Activated naive CD8-positive, alpha-beta T cell treated with anti-CD3 and anti-CD28 coated beads, Interleukin-2, amount 50 U/mL, for 24 hours (primary cell): ENCODE measurements around the gene PTPA.

Experiments
- ATAC-seq: fragments of 150-1000 bp; cut with Tn5 transposase; one replicate; pipeline ENCODE4 v1.10.0; 2021
- DNase-seq: peaks from one replicate; pipeline ENCODE4 v3.0.0; 2021
- H3K27ac Mint-ChIP-seq: one replicate; pipeline ENCODE4 v1.8.0; 2021; ENCODE audit warnings: mild to moderate bottlenecking, mixed read lengths
- H3K27me3 Mint-ChIP-seq: one replicate; pipeline ENCODE4 v1.8.0; 2021; ENCODE audit warnings: mixed read lengths
- H3K36me3 Mint-ChIP-seq: one replicate; pipeline ENCODE4 v1.8.0; 2021; ENCODE audit warnings: low read depth, mixed read lengths
- H3K4me1 Mint-ChIP-seq: one replicate; pipeline ENCODE4 v1.8.0; 2021; ENCODE audit warnings: mixed read lengths
- H3K4me3 Mint-ChIP-seq: one replicate; pipeline ENCODE4 v1.8.0; 2021; ENCODE audit warnings: mild to moderate bottlenecking, moderate library complexity, mixed read lengths
- H3K9me3 Mint-ChIP-seq: one replicate; pipeline ENCODE4 v1.8.0; 2021; ENCODE audit warnings: mixed read lengths

PTPA gene

DNA sequence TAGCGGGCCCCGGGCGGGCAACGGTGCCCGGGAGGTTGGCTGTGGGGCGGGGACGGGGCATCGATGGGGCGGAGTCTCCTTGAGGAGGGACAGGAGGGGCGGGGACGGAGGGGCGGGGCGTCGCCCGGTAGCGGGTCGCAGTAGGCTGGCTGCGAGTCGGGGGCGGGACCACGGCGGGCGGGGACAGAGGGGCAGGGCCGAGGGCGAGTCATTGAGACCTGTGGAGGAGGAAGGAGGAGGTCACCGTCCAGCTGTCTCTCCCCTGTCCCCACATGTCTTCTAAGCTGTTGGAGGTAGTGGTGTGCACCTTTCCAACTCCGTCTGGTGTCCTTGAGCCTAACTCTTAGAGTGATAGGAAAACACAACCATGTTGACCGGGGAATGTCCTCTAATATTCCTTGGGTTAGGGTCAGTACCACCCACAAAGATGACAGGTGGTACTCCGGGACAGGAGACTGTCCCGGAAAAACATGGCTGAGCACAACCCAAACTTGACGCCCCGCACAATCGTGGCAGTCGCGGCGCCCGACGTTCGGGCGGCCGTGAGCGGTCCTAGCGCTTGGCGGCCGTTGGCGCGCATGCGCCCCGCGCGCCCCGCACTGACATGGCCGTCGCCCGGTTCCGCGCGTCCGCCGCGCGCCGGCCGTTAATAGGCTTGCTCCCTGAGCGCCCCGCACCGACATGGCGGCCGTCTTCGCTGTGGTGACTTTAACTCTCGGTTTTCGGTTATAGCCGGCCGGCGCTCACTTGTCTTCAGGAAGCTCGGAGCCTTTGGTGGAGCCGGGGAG is at the start of gene PTPA, which contains the start of gene CRAT:
Gene PTPA (plus strand): TSS at position 676 of the 788 bp plus-strand sequence. CDS start 186 bp downstream, outside the sequence.
Gene CRAT (minus strand): TSS at position 54 of the 788 bp plus-strand sequence. CDS start 284 bp downstream, outside the sequence.
- Mint-ChIP-seq H3K4me3 (peak within 1 kb of the TSS; percentile 89), H3K9me3 (no peaks in the 10 kb centered on the region), H3K4me1 (peaks cover 38% of the 10 kb centered on the region), H3K27ac (peak within 1 kb of the TSS; percentile 93), H3K36me3 (no peaks in the 10 kb centered on the region), H3K27me3 (no peaks in the 10 kb centered on the region)
- peak; percentile 88 for ATAC-seq
- peak; percentile 98 for DNase-seq

DNA sequence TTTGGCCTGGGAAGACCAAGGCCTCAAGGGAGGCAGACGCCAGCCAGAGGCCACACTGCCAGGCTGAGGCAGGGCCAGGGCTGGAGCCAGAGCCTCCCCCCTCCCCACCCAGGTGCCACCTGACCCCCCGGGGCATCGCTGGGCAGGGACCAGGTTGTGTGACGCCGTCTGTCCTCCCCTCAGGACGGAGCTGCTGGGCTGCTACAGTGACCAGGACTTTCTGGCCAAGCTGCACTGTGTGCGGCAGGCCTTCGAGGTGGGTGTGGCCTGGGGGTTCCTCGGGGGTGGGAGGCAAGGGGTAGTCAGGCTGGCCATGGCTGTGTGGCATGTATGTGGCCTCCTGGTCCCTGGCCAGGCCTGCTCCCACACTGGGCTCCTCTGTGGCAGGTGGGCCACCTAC is 48.2 kb upstream of the PTPA start:
- no peak for ATAC-seq
- H3K4me3 Mint-ChIP-seq = no peak overlapping the region
- H3K27me3 Mint-ChIP-seq = no peaks in the 10 kb centered on the region
- no peak for DNase-seq
- no peak overlapping the region for H3K27ac Mint-ChIP-seq
- peaks cover under 1% of the 10 kb centered on the region for H3K4me1 Mint-ChIP-seq
- no peaks in the 10 kb centered on the region for H3K9me3 Mint-ChIP-seq
- peaks cover 8% of the 10 kb centered on the region for H3K36me3 Mint-ChIP-seq

DNA sequence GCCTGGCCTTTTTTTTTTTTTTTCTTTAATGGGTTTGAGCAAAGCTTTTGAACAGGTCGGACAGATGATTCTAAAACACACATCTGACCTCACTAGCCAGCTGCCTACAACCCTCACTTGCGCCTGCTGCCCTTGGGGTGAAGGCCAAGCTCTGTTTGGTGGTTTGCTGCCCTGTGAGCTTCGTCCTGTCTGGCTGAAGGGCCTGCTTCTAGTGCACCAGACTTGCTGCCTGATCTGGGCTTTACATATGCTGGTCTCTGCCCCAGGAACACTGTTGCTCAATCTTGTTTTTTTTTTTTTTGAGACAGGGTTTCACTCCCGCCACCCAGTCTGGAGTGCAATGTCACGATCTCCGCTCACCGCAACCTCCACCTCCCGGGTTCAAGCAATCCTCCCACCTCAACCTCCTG is 46.7 kb upstream of the PTPA start:
- H3K9me3 Mint-ChIP-seq = no peaks in the 10 kb centered on the region
- no peaks in the 10 kb centered on the region for H3K27me3 Mint-ChIP-seq
- no peak overlapping the region for H3K27ac Mint-ChIP-seq
- peaks cover 14% of the 10 kb centered on the region for H3K4me1 Mint-ChIP-seq
- H3K4me3 Mint-ChIP-seq = no peak overlapping the region
- peaks cover 13% of the 10 kb centered on the region for H3K36me3 Mint-ChIP-seq
- DNase-seq (no peak), ATAC-seq (no peak)

DNA sequence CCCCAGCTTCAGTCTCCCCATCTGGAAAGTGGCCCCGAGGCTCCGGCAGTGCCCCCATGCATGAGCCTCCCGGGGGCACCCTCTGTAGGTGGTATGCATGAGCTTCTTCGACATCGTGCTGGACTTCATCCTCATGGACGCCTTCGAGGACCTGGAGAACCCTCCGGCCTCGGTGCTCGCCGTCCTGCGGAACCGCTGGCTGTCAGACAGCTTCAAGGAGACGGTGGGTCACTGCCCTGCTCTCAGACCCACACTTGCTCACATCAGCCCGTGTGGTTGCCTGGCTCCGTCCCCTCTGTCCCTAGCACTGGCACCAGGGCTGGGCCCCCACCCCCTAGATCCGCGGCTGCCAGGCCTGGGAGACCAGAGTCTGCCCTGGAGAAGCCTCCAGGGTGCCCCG is 43.1 kb upstream of the PTPA start:
- Mint-ChIP-seq H3K27me3 (no peaks in the 10 kb centered on the region), H3K4me3 (peak overlapping the region; percentile 60), H3K4me1 (peaks cover 26% of the 10 kb centered on the region), H3K9me3 (no peaks in the 10 kb centered on the region), H3K27ac (peak overlapping the region; percentile 86), H3K36me3 (peaks cover 13% of the 10 kb centered on the region)
- ATAC-seq = no peak
- no peak for DNase-seq

DNA sequence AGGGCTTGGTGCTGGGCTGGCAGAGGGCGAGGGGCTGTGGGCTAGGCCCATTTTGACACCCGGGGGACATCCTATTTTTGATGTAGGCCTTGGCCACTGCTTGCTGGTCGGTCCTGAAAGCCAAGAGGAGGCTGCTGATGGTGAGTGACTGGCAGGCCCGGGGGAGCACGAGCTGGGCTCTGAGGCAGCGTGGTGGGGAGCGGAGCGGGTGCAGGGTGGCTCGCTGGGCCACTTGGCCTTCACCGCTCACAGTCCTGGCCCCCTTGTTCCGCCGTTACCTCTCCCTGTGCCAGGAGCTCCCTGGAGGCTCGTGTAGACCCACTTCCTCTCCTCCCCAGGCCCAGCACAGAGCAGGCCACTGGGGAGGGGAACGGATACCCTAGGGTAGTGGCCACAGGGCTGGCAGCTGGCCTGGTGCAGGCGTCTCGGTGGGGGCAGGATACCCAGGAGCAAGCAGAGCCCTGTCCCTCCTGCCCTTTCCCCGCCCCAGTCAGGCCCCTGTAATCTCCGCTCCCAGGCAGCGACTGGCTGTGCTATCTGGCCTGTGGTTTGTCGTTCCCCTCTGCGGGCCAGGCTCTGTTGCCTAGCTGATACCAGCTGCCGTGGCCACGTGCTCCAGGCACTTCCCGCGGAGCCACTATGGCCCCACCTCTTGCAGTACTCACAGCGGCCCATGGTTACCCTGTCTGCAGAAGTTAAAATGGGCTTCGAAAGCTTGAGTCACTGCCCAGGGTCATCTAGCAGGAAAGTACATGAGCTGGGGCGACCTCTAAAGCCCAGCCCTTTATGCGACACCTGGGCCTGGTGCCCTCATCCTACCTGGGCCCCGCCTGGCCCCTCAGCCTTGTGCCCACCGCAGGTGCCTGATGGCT is 42.0 kb upstream of the PTPA start:
- peaks cover 11% of the 10 kb centered on the region for H3K36me3 Mint-ChIP-seq
- DNase-seq (peak; percentile 64), ATAC-seq (peak; percentile 84)
- H3K9me3 Mint-ChIP-seq = no peaks in the 10 kb centered on the region
- no peaks in the 10 kb centered on the region for H3K27me3 Mint-ChIP-seq
- H3K4me3 Mint-ChIP-seq = peak overlapping the region; percentile 60
- peak overlapping the region; percentile 86 for H3K27ac Mint-ChIP-seq
- H3K4me1 Mint-ChIP-seq = peaks cover 30% of the 10 kb centered on the region

DNA sequence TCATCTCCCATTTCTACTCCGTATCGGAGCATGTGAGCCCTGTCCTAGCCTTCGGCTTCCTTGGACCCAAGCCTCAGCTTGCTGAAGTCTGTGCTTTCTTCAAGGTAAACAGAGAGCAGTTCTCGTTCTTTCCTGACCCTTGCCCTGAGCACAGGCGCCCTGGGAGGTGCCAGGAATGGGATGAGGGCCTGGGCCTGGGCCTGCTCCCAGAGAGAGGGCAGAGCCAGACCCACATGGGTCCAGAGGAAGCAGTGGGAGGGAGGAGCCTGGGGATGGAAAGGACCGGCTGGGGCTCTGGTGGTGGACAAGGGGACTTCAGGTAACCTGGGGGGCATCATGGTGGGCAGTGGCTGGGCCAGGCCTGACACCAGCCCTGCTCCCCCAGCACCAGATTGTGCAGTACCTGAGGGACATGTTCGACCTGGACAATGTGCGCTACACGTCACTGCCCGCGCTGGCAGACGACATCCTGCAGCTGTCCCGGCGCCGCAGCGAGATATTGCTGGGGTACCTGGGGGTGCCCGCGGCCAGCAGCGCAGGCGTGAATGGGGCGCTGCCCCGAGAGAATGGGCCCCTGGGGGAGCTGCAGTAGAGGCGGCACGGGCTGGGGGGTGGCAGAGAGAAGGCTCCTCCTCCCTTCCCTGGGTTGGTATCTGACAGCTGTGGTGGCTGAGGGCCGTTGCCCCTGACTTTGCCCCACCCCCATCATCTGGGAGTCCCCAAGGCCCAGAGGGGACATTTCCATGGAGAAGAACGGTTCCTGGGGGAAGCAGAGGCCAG is 41.2 kb upstream of the PTPA start:
- Mint-ChIP-seq H3K4me1 (peaks cover 30% of the 10 kb centered on the region), H3K27ac (no peak overlapping the region), H3K27me3 (no peaks in the 10 kb centered on the region), H3K36me3 (peaks cover 9% of the 10 kb centered on the region), H3K4me3 (no peak overlapping the region), H3K9me3 (no peaks in the 10 kb centered on the region)
- ATAC-seq (no peak), DNase-seq (no peak)

DNA sequence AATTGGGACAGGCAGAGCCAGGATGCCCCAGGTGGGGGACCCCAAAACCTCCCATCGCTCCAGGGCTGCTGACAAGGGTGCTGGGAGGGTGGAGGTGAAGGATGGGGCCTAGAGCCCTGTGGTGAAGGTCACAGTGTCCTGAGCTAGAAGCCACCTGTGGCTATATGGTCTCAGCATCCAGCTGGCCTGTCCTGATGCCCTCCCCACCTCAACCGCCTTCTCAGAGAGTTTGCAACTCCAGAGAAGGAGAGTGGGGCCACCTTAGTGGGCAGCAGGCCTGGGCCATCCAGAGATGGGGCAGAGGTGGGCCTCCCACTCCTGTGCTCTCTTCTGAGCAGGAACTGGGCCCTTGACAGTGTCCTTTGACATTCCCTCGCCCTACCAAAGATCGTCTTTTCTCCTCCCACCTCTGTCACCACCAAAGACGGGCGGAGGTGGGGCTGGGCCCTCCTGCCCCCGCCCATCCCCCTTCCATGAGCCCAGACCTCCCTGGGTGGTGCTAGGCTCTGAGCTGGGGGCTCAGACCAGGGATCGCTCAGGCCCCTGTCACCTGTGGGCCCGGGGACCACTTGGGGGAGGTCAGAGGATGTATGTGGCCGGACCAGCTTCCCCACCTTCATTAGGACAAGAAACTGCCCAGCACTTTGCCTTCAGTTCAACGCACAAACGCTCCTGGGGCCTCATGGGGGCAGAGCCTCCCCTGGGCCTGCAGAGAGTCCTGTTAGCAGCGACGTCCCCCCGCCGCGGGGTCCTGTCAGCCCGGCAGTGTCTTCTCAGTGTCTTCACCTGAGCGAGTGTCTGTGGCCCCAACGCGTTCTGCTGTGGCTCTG is 40.3 kb upstream of the PTPA start:
- DNase-seq (no peak), ATAC-seq (no peak)
- no peak overlapping the region for H3K4me3 Mint-ChIP-seq
- H3K9me3 Mint-ChIP-seq = no peaks in the 10 kb centered on the region
- H3K4me1 Mint-ChIP-seq = peaks cover 30% of the 10 kb centered on the region
- H3K36me3 Mint-ChIP-seq = peaks cover 5% of the 10 kb centered on the region
- no peak overlapping the region for H3K27ac Mint-ChIP-seq
- no peaks in the 10 kb centered on the region for H3K27me3 Mint-ChIP-seq

DNA sequence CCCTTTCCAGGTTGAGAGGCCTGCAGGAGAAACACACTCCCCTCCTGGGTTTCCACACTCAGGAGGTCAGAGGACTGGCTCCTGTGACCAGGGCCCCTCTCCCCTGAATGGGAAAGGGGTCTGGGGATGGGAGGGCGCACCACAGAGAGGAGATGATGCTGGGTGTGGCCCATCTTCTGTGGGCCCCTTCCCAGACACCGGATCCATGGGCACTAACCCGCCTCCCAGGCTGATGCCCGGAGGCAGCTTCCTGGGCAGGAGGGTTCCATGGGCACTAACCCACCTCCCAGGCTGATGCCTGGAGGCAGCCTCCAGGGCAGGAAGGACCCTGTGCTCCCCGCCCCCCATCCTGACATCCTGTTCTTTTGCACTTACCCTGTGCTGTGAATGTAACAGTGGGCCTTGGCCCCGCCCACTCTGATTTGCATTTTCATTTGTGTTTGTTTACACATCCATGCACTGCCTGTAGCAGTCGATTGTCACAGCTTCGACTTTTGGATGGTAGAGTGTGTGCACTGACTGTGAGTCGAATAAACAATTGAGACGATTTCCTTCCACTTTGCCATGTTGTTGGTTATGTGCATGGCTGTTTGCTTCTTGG is 39.6 kb upstream of the PTPA start:
- peak; percentile 12 for DNase-seq
- no peaks in the 10 kb centered on the region for H3K9me3 Mint-ChIP-seq
- H3K27ac Mint-ChIP-seq = no peak overlapping the region
- peaks cover 5% of the 10 kb centered on the region for H3K36me3 Mint-ChIP-seq
- no peak for ATAC-seq
- no peak overlapping the region for H3K4me3 Mint-ChIP-seq
- peaks cover 30% of the 10 kb centered on the region for H3K4me1 Mint-ChIP-seq
- no peaks in the 10 kb centered on the region for H3K27me3 Mint-ChIP-seq

DNA sequence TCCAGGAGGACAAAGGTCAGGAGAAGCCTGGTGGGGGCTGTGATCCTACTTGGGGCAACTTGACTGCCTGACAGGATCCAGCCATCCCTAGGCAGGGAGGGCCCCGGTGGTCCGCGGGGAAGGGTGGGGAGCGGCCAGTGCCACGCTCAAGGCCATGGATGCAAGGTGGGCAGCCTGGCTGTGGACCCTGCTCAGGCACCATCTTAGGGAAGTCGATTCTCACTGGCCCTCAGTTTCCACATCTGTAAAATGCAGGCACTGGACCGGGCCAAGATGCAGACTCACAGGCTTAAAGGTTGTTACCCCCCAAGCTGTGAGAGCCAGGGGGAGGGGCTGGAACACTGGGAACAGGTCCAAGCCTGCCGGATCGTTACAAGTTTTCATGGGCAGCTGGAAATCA is 39.0 kb upstream of the PTPA start:
- no peaks in the 10 kb centered on the region for H3K9me3 Mint-ChIP-seq
- H3K36me3 Mint-ChIP-seq = peaks cover 5% of the 10 kb centered on the region
- no peak overlapping the region for H3K4me3 Mint-ChIP-seq
- no peak for ATAC-seq
- H3K27me3 Mint-ChIP-seq = no peaks in the 10 kb centered on the region
- no peak for DNase-seq
- H3K4me1 Mint-ChIP-seq = peaks cover 30% of the 10 kb centered on the region
- H3K27ac Mint-ChIP-seq = no peak overlapping the region

DNA sequence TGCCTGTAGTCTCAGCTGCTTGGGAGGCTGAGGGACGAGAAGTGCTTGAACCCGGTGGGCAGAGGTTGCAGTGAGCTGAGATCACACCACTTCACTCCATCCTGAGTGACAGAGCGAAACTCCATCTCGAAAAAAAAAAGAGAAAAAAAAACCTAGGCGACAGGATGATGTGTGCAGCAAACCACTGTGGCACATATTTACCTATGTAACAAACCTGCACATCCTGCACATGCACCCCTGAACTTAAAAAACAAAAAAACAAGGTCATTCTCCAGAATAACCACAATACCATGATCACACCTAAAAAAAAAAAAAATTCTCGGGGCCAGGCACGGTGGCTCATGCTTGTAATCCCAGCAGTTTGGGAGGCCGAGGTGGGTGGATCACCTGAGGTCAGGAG is 37.8 kb upstream of the PTPA start:
- ATAC-seq = no peak
- H3K27ac Mint-ChIP-seq = no peak overlapping the region
- H3K4me3 Mint-ChIP-seq = no peak overlapping the region

DNA sequence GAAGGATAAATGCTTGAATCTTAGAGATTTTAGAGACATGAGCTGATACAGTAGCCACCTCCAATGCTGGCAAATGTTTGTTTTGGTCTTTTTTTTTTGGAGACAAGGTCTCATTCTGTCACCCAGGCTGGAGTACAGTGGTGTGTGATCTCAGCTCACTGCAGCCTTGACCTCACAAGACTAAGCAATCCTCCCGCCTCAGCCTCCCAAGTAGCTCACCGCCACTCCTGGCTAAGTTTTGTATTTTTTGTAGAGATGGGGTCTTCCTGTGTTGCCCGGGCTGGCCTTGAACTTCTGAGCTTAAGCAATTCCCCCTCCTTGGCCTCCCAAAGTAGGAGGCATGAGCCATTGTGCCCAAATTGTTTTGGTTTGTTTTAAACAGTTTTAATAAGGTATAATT is 37.1 kb upstream of the PTPA start:
- Mint-ChIP-seq H3K36me3 (no peaks in the 10 kb centered on the region), H3K4me3 (no peak overlapping the region), H3K9me3 (no peaks in the 10 kb centered on the region), H3K27ac (no peak overlapping the region), H3K27me3 (no peaks in the 10 kb centered on the region), H3K4me1 (peaks cover 20% of the 10 kb centered on the region)
- DNase-seq (no peak), ATAC-seq (no peak)

More for the DNA sequence above, 37.8 kb upstream of the PTPA start:
- Mint-ChIP-seq H3K27me3 (no peaks in the 10 kb centered on the region), H3K36me3 (peaks cover 4% of the 10 kb centered on the region), H3K9me3 (no peaks in the 10 kb centered on the region), H3K4me1 (peaks cover 26% of the 10 kb centered on the region)
- no peak for DNase-seq

DNA sequence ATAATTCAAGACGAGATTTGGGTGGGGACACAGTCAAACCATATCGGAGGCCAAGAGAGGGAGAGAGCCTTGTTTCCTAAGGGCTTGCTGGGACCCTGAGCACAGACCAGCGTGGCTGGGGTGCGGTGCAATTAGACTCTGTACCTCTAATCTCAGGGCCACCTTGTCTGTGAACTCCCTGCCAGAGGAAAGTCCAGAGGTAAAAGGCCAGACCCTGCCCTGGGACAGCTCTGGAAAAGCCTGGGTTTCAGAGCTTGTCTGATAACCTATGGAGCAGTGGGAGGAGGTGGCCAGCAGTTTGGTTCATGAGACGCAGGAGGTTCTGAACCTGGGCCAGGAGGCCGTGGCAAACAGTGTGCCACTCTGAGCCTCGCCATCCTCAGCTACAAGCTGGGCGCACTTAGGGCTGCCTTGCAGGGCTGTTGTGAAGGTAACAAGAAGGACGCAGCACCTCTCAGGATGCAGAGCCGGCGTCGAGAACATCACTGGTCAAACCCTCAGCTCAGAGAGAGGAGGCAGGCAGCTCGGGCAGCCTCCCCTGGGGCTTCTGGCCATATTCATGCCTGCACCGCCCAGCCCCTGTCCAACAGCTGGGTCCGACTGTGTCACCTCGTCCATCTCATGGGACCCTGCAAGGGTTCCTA is 35.1 kb upstream of the PTPA start:
- Mint-ChIP-seq H3K27me3 (peaks cover 3% of the 10 kb centered on the region), H3K36me3 (peaks cover 4% of the 10 kb centered on the region), H3K4me1 (peaks cover 22% of the 10 kb centered on the region), H3K27ac (no peak overlapping the region), H3K9me3 (no peaks in the 10 kb centered on the region), H3K4me3 (no peak overlapping the region)
- DNase-seq (no peak), ATAC-seq (no peak)

DNA sequence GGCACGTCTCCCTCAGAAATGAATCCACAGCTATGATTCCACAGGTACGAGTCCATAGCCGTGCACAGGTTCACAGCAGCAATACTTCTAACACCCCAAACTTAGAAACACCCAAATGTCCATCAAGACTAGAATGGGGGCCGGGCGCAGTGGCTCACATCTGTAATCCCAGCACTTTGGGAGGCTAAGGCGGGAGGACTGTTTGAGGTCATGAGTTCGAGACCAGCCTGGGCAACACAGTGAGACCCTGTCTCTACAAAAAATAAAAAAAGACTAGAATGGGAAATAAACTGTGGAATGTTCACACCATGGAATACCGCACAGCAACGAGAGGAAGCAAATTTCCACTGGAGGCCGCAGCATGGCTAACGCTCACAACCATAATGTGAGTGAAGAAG is 34.6 kb upstream of the PTPA start:
- peaks cover 3% of the 10 kb centered on the region for H3K27me3 Mint-ChIP-seq
- DNase-seq (no peak), ATAC-seq (no peak)
- H3K9me3 Mint-ChIP-seq = no peaks in the 10 kb centered on the region
- peaks cover 4% of the 10 kb centered on the region for H3K36me3 Mint-ChIP-seq
- no peak overlapping the region for H3K4me3 Mint-ChIP-seq
- no peak overlapping the region for H3K27ac Mint-ChIP-seq
- H3K4me1 Mint-ChIP-seq = peaks cover 24% of the 10 kb centered on the region
